ENCODE data around the gene CCT8. TPM values are rescaled to one million over a fixed set of nuclear protein-coding genes. Genes with fewer than 3 reads are reported as not detected.

The CCT8 gene
- total and polyA plus RNA-seq, 9 of the 15 experiments (the other 6 are each of a cell fraction or from before 2014, with no cell fraction given) = 451 to 1,153 (median 677) TPM

- TF ChIP-seq PBX2 (CRISPR knock-in tag; IDR thresholded peaks at IDR 0.05; ENCODE audit: low read depth) (no peak), PBX2 (tag; conservative IDR thresholded peaks at IDR 0.05; ENCODE audit: low read depth) (peak; percentile 27; the same call in 1 of the 2 replicates), GTF2E2 (tag; IDR thresholded peaks at IDR 0.05) (0 out of 2 replicates have a peak, but pooled peaks have one; percentile 52), MEIS2 (IDR thresholded peaks at IDR 0.05; ENCODE audit: partially characterized antibody) (peak; percentile 40), TEAD4 (IDR thresholded peaks at IDR 0.05; ENCODE audit: low read length) (0 out of 2 replicates have a peak, but pooled peaks have one; percentile 6), TEAD4 (CRISPR knock-in tag; IDR thresholded peaks at IDR 0.05; ENCODE audit: borderline replicate concordance) (no peak), POLR3G (IDR thresholded peaks at IDR 0.05; ENCODE audit: extremely low read depth, insufficient read length, insufficient replicate concordance) (no peak)
These were observed 54.9 kb downstream of the CCT8 start (continued) for GRCh38 chr21:29018540-29018939.

DNA sequence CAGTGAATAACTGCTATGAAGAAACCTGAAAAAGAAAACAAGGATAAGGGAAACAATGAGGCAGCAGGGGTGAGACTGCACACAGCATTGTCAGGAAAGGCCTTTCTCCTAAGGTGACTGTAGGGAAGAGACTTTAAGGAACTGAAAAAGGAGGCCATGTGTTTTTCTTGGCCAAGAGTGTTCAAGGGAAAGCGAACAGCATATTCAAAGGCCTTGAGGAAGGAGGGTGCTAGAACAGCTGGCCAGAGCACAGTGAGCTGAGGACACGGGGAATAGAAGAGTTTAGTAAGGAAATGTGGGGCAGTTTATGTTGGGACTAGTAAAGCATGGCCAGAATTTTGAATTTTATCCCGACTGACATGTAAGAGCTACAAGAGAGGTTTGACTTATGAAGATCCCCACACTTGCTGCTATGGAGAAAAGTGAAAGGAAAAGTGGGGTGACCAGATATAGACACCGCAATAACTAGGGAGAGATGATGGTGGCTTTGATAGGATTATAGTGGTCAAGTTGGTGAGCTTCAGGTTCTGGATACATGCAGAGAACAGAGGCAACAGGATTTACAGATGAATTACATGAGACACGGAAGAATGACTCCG, 55.7 kb downstream of the CCT8 start:
- peaks cover 6 to 8% of the 10 kb centered on the region in 2 experiments; a peak in 2 of 5 replicates for H3K4me1 ChIP-seq (replicated peaks in 1 of 2; ENCODE audit: control insufficient read depth in 2 of 2, insufficient read depth in 2 of 2, low read length in 2 of 2)
- H3K9ac ChIP-seq (ENCODE audit: insufficient read depth in 1 of 2, low read depth in 2 of 2, low read length in 2 of 2) = peak overlapping the region; percentile 80 to 89
- peaks cover 29% of the 10 kb centered on the region for H3K79me2 ChIP-seq (ENCODE audit: control insufficient read depth, insufficient read depth, low read length)
- DNase-seq (ENCODE audit: extremely low read depth in 1 of 4, low spot score in 3 of 4) (peak in 2 of 4 experiments; percentile 21 to 44), ATAC-seq (peak; percentile 33), FAIRE-seq (no peak)
- peak overlapping the region; percentile 80 for H3K4me3 ChIP-seq
- H3K36me3 ChIP-seq (ENCODE audit: control insufficient read depth, insufficient read depth, low read length) = 0 out of 3 replicates have a peak, but pooled peaks cover 2% of the 10 kb centered on the region
- no peaks in the 10 kb centered on the region for H4K20me1 ChIP-seq (replicated peaks; ENCODE audit: control insufficient read depth, insufficient read depth, low read length)
- in situ Hi-C loops (cut with MboI) (no loop called here), intact Hi-C loops (cut with micrococcal nuclease) (loop anchor here (1.0 kb wide), 1 partner anchor 15 kb away; no protein-coding TSS in a partner anchor)
- CTCF ChIA-PET (ENCODE audit: low intra/inter-chr PET ratio) = no interaction called here
- no peaks in the 10 kb centered on the region for H3K9me3 ChIP-seq (replicated peaks; ENCODE audit: control insufficient read depth, insufficient read depth, low read depth, low read length)
- peak overlapping the region; percentile 93 for H3K4me2 ChIP-seq (ENCODE audit: insufficient read depth, low read length)
- peak overlapping the region; percentile 92 for H3K27ac ChIP-seq (ENCODE audit: extremely low read depth, low read depth, low read length)
- POLR2A ChIA-PET = interaction anchor here (0.6 to 2.1 kb wide), 8 partner anchors 8 to 550 kb away, joined by 3 to 17 read pairs (median 4); partner anchors contain the start of gene LTN1
- BruUV-seq (replicated peaks) = no TSS peak
- WGBS (ENCODE audit: insufficient coverage, low coverage, missing lambda C conversion rate) = 9% methylated on average over 6 of the region's 6 CpGs
- no peaks in the 10 kb centered on the region for H3K27me3 ChIP-seq (ENCODE audit: control insufficient read depth in 2 of 2, insufficient read depth in 2 of 2, low read length in 2 of 2)
- no peaks in the 10 kb centered on the region for H3K9me1 ChIP-seq (ENCODE audit: control insufficient read depth, insufficient read depth, low read length)
- peak overlapping the region; percentile 91 for H2AFZ ChIP-seq (ENCODE audit: low read depth, low read length)
- TF ChIP-seq ZNF23 (CRISPR knock-in tag; IDR thresholded peaks at IDR 0.05) = no peak
- TF ChIP-seq ZC3H8 (IDR thresholded peaks at IDR 0.05) = no peak
- TF ChIP-seq ATF6 (CRISPR knock-in tag; IDR thresholded peaks at IDR 0.05) = no peak
- TF ChIP-seq ZBTB26 (CRISPR knock-in tag; IDR thresholded peaks at IDR 0.05) = 0 out of 2 replicates have a peak, but pooled peaks have one; percentile 39
- peak; percentile 13 for TF ChIP-seq TBP (optimal IDR thresholded peaks at IDR 0.05; ENCODE audit: low read depth, low read length)
- TF ChIP-seq HDAC1 (IDR thresholded peaks at IDR 0.05) = 0 out of 4 replicates have a peak, but pooled peaks of 1 of the 2 experiments have one; percentile 26
- no peak for TF ChIP-seq ZFPM2 (CRISPR knock-in tag; IDR thresholded peaks at IDR 0.05)
- 0 out of 2 replicates have a peak, but pooled peaks have one; percentile 18 for TF ChIP-seq EHMT2 (IDR thresholded peaks at IDR 0.05)
- TF ChIP-seq KLF1 (tag; IDR thresholded peaks at IDR 0.05) = no peak

All from K562 (cell line).